ENCODE measurements around the gene ROM1.
A peak's percentile ranks its signal among the peaks of the same experiment; 100 is the strongest.
"Not testable (repeated sequence)": the region's sequence is repeated elsewhere in the genome, so short reads cannot be mapped to it uniquely, and the experiment has no call there.

ROM1 gene, protein sequence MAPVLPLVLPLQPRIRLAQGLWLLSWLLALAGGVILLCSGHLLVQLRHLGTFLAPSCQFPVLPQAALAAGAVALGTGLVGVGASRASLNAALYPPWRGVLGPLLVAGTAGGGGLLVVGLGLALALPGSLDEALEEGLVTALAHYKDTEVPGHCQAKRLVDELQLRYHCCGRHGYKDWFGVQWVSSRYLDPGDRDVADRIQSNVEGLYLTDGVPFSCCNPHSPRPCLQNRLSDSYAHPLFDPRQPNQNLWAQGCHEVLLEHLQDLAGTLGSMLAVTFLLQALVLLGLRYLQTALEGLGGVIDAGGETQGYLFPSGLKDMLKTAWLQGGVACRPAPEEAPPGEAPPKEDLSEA

DNA sequence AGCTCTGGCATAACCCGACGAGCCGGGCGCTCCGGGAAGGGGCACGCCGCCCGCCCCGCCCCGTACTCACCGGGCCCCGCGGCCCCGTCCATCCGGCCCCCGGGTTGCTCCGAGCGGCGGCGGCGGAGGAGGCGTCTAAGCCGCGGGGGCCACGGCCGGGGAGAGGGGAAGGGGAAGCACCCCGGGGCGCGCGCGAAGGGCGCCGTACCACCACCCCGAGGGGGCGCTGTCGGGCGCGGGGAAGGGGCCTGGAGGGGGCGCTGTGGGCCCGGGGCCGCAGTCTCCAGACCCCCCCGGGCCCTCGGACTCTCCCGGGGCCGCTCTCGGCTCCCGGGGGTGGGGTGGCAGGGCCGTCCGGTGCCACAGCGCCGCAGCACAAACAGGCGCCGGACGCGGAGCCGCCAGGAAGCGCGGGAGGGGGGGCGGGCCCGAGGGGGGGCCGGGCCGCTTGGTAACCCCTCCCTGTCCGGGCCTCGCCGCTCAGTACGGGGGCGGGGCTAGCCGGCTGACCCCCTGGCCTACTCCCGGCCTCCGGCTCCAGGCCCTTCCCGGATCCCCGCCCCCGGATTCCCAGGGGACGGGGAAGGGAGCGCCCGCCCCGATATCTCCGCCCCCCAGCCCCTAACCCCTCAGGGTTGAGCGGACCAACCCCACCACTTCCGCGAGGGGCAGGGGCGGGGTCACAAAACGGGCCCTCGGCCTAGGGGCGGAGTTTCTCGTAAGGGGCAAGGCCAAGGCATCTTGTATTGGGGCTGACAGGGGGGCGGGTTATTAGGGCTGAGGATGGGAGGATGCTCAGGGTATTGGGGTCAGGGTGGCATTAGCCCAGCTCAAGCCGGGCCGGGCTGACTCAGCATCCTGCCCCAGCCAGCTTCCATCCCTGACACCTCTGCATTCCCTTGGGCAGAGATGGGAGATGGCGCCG is at the start of gene ROM1, which contains the start of gene EML3:
TSS of gene ROM1 (plus strand) at position 892 of the 925 bp plus-strand sequence. CDS start at position 917, 25 bp downstream.
TSS of gene EML3 (minus strand) at position 410 of the 925 bp plus-strand sequence. CDS start at position 92, 318 bp downstream.
- peak; percentile 92 for DNase-seq (ENCODE audit: low spot score)

DNA sequence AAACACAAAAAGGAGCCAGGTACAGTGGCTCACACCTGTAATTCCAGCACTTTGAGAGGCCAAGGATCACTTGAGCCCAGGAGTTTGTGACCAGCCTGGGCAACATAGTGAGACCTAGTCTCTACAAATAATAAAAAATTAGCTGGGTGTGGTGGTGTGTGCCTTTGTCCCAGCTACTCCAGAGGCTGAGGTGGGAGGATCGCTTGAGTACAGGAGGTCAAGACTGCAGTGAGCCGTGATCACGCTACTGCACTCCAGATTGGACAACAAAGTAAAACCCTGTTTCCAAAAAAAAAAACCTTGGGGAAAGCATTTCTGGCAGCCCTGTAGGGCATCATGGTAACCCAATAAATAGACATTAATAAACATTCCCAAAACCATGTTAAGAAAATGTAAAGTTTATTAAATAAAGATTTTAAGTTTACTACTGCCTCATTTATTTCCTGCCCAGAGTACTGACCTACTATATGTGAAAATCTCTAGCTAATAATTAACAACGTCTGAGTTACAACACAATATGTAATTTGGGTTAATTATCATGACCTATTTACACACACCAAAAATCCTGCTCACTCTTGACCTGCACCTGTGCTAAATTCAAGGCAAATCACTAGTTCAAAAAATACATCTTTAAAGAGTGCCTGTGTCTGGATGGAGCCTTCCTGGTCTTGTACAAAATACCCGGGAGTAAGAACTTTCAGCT is 47.8 kb upstream of the ROM1 start:
- DNase-seq (ENCODE audit: low spot score) = no peak

DNA sequence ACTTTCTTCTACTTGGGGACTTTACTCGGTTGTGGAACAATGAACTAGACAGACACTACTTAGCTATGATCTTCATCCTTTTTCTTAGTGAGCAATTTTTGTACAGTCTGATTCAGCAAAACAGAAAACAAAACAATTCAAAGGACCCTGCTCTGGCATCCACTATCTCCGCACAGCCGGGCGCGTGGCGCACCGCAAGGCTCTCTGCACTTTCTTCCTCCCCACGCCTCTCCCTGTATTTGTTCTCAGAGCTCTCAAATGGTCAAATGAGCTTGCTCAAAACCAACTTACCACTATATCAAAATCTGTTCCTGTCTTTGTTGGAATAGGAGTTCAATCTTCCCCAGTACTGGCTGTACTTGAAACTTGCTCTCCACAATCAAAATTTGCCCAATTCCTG is 46.8 kb upstream of the ROM1 start:
- no peak for DNase-seq (ENCODE audit: low spot score)

DNA sequence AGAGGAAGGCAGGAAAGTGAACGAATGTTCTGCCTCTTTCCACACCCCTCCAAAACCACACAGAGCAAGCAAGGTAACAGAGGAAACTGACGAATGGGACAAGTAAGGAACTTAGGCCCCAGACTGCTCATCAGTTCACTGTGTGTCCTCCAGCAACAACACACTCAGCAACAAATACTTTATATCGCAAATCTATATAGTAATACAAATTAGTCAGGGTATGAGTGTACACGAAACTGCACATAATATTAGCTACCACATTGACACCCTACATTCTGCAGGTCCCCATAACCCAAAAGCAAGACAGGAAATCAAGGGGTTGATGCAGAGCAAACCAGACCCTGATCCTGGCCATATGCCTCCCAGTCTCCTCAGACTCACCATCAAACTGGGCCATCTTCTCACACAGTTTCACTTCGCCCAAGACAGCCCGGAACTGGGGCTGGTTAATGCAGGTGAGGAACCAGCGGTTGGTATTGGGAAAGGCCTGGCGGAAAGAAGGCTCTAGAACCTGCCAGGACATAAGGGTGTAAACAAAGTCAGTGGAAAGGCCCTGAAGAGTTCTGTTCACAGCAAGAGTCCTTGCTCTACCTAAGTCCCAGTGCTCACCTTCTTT is 45.9 kb upstream of the ROM1 start:
- DNase-seq (ENCODE audit: low spot score) = no peak

DNA sequence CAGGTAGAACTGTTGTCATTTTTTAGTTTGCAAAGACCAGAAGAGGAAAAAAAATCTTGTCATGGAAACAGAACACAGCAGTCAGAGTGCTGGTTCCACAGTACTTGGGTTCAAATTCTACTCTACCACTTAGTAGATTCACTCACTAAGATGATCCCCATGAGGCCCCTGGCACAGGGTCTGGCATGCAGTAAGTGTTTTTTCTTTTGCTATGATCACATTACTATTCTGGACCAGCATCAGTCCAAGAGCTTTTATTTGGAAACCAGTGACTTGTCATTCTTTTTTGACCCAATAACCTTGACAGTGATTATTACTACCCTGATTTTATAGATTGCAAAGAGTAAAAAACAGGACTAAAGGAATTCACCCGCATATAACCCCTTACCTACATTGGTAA is 43.4 kb upstream of the ROM1 start:
- no peak for DNase-seq (ENCODE audit: low spot score)

GRCh38 chr11:62570903-62571302 is 42.2 kb upstream of the ROM1 start:
- DNase-seq (ENCODE audit: low spot score) = not testable (repeated sequence)

DNA sequence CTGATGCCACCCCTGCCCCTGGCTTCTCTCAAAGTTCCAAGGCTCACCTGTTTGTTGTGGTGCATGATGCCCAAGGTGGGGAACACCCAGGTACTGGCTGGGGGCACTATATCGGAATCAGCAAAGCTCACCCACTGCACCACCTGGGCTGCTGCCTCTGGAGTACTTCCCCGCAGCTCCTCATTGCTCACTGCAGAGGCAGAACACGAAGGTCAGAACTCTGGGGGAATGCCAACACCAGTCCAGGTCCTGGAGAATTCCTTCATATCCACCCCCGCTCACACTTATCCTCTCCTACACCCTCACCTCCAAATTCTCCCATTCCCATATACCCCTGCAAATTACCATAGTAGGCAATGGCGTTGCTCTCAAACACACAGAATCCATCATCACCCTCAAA is 41.6 kb upstream of the ROM1 start:
- DNase-seq (ENCODE audit: low spot score) = not testable (repeated sequence)

GRCh38 chr11:62572431-62572830 is 40.6 kb upstream of the ROM1 start:
- DNase-seq (ENCODE audit: low spot score) = no peak

GRCh38 chr11:62573006-62573591 is 40.0 kb upstream of the ROM1 start:
- DNase-seq (ENCODE audit: low spot score) = no peak

GRCh38 chr11:62573592-62574362 is 39.3 kb upstream of the ROM1 start, which contains the start of gene EEF1G:
Gene EEF1G (minus strand): TSS chr11:62573891. CDS start chr11:62573842, 49 bp downstream.
- peak; percentile 96 for DNase-seq (ENCODE audit: low spot score)

- no peak for DNase-seq (ENCODE audit: low spot score)
Observed at GRCh38 chr11:62574363-62575071, 38.5 kb upstream of the ROM1 start.

GRCh38 chr11:62575156-62575555 is 37.9 kb upstream of the ROM1 start:
- no peak for DNase-seq (ENCODE audit: low spot score)

DNA sequence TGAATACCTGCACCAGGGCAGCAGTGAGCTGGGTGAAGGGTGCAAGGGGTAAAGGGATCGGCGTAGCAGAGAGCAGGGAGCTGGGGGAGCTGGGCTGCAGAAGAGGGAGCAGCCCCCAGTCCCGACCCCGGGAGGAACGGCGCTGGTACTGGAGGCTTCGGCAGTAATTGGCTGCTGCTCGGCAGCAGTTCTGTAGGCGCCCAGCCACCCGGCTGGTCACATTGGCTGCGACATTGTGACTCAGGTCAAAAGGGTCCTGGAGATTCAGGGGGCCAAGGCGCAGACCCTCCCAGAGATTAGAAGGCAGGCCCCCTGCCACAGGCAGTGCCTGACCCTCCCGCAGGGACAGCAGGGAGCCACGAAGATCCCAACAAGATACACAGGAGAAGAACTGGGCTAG is 37.2 kb upstream of the ROM1 start:
- DNase-seq (ENCODE audit: low spot score) = no peak

GRCh38 chr11:62577046-62577714 is 35.9 kb upstream of the ROM1 start:
- DNase-seq (ENCODE audit: low spot score) = no peak

- no peak for DNase-seq (ENCODE audit: low spot score)
Observed at GRCh38 chr11:62578541-62578940, 34.5 kb upstream of the ROM1 start.

DNA sequence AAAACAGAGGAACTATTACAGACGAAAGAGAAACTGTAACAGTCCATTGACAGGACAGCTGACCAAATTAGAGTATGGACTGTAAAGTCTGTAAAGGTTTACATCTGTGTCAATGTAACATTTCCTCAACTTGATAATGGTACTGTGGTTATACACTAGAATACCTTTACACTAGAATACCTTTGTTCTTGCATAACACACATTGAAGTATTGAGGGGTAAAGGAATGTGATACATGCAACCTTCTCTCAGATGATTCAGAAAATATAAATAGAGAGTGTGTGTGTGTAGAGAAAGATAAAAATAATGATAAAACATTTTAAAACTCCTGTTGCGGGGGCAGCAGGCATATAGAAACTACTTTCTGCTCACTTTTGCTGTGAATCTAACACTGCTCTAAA is 33.8 kb upstream of the ROM1 start:
- no peak for DNase-seq (ENCODE audit: low spot score)

DNA sequence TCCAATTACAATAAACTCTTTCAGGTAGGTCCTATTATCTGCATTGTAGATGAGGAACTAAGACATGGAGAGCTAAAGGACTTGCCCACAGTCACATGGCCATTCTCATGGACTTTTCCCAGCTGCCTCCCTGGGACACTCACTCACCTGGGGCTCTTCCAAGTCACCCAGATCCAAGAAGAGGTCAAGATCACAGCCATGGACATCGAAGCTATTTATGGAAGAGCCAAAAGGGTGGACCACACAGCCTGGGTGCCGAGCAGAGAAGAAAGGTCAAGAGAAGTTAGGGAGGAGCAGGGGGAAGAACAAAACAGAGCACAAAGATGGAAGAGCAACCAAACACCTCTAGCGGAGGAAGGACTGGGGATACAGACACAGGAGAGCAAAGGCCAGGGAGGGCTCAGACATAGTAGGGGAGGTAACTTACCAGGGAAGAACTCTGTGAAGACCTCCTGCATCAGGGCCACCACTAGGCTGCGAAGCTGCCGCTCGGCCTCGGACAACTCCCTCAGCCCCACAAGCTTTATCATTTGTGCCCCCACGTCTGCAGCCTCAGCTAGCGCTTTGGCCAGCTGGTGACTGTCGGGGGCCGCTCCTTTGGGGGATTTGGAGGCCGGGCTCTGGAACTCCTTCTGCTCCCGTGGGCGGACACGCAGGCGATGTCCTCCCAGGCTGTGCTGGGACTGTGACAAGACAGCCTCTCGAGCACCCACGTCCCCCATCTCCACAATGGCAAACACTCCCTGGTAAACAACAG is 31.9 kb upstream of the ROM1 start:
- no peak for DNase-seq (ENCODE audit: low spot score)

DNA sequence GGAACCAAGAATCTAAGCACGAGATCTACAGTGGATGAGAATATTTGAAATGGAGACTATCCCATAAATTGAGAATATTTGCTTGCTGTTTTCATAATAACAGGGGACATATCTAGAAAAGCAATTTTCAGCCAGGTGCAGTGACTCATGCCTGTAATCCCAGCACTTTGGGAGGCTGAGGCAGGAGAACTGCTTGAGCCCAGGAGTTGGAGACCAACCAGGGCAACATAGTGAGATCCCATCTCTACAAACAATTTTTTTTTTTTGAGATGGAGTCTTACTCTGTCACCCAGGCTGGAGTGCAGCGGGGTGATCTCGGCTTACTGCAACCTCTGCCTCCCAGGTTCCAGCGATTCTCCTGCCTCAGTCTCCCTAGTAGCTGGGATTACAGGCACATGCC is 31.3 kb upstream of the ROM1 start:
- not testable (repeated sequence) for DNase-seq (ENCODE audit: low spot score)

- not testable (repeated sequence) for DNase-seq (ENCODE audit: low spot score)
Observed at GRCh38 chr11:62585356-62585755, 27.7 kb upstream of the ROM1 start.
